ENCODE measurements around the gene ZNF398.
"Not testable (repeated sequence)": the region's sequence is repeated elsewhere in the genome, so short reads cannot be mapped to it uniquely, and the experiment has no call there.

Gene ZNF398

GRCh38 chr7:149198161-149198816 is 51.0 kb downstream of the ZNF398 start:
- no peak for DNase-seq

GRCh38 chr7:149199234-149199995 is 52.2 kb downstream of the ZNF398 start:
- DNase-seq: no peak

- no peak for DNase-seq
Measured at GRCh38 chr7:149202831-149203231, 55.6 kb downstream of the ZNF398 start.

GRCh38 chr7:149205690-149206381 is 58.6 kb downstream of the ZNF398 start:
- DNase-seq: no peak

- no peak for DNase-seq
Measured at GRCh38 chr7:149207324-149208035, 60.2 kb downstream of the ZNF398 start.

- DNase-seq: no peak
Measured at GRCh38 chr7:149209518-149210269, 62.4 kb downstream of the ZNF398 start.

GRCh38 chr7:149210551-149210950 is 63.3 kb downstream of the ZNF398 start:
- no peak for DNase-seq

GRCh38 chr7:149214020-149214720 is 66.9 kb downstream of the ZNF398 start:
- no peak for DNase-seq

GRCh38 chr7:149216402-149216801 is 69.1 kb downstream of the ZNF398 start:
- no peak for DNase-seq

- no peak for DNase-seq
Measured at GRCh38 chr7:149217570-149217969, 70.3 kb downstream of the ZNF398 start.

- no peak for DNase-seq
Measured at GRCh38 chr7:149218469-149219420, 71.5 kb downstream of the ZNF398 start.

- no peak for DNase-seq
Measured at GRCh38 chr7:149220534-149220933, 73.3 kb downstream of the ZNF398 start.

- no peak for DNase-seq
Measured at GRCh38 chr7:149223176-149223575, 75.9 kb downstream of the ZNF398 start.

- DNase-seq: no peak
Measured at GRCh38 chr7:149223761-149224160, 76.5 kb downstream of the ZNF398 start.

- DNase-seq: no peak
Measured at GRCh38 chr7:149224352-149224751, 77.1 kb downstream of the ZNF398 start.

GRCh38 chr7:149225106-149225505 is 77.9 kb downstream of the ZNF398 start:
- no peak for DNase-seq

GRCh38 chr7:149225656-149226055 is 78.4 kb downstream of the ZNF398 start:
- DNase-seq: no peak

GRCh38 chr7:149226366-149226765 is 79.1 kb downstream of the ZNF398 start:
- DNase-seq: not testable (repeated sequence)

GRCh38 chr7:149226840-149227494 is 79.7 kb downstream of the ZNF398 start:
- no peak for DNase-seq

- DNase-seq: no peak
Measured at GRCh38 chr7:149228831-149229471, 81.7 kb downstream of the ZNF398 start.

All from NCI-H2081 treated with DMSO at 0.1 percent for 48 hours (cell line).